GM21576 (cell line): ENCODE data around the gene RNU6-1.

Source experiments
- ATAC-seq: cut with Tn5 transposase; IDR thresholded peaks from one replicate; pipeline ENCODE4 v1.9.1; 2021; ENCODE audit warnings: mild to moderate bottlenecking, moderate library complexity; ENCODE audit not compliant: unreplicated experiment

RNU6-1 gene

DNA sequence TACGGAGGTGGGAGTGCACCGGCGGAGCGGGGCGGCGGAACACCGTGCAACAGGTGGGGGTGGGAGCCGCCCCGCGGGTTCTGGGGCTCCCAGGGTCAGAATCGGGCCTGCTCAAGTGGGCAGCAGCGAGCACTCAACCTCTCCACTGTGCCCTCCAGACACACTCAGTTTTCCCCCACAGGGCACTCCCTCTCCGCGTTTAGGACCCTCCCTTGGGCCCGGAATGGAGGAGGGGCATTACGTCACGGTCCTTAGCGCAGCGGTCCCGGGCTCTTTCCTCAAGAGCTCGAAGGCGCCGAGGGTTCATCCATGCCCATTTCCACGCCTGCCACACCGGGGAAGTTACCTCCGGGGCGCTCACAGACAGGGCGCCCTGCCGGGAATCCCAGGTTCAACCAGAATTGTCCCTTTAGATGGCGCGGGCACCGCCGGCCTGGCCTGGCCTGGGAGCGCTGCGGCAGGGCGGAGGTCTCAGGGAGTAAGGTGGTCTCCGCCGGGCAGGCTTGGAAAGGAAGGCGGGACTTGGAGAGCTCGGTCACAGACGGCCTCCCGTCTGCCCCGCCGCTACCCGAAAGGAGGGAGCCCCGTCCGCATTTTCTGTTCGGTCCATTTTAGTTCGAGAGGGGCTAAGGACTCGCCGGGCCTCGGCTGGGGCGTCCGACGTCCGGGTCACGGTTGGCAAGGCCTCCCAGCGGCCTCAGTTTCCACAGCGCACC, 5.1 kb downstream of the RNU6-1 start:
- no peak for ATAC-seq

DNA sequence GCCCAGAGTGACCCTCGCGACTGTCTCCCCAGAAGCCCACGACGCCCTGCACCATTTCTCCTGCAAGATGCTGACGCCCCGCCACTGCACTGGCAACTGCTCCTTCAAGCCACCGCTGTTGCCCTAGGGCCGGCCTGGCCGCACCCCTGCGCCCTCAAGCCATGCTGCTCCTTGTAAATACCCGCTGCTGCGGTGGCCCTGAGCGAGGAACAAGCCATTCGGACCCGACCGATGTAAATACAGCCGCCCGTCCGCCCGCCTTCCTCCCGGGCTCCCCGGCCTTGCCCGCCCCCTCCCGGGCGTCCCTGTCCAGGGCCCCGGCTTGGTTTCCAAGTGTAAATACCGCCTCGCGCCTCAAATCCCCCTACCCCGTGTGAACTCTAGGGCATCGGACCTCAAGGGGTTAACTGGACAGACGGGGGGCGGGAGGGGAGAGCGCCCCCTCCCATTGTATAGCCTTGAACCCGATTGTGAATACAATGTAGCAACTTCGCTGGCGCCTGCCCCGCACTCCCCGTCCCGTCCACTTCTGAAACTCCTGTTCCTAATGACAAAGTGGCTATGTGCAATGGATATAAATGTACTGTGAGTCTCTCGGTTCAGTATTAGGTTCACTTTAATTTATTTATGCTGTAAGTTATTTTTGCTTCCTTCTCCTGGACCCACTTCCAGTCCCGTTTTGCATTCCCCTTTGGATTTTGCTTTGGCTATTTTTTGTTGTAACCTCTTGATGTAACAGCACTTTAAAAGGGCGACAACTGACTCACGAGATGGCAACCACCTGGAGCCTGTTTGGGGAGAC, 5.9 kb downstream of the RNU6-1 start:
- ATAC-seq, result no peak

- no peak for ATAC-seq
Measured at GRCh38 chr15:67832897-67833709, 6.7 kb downstream of the RNU6-1 start.

DNA sequence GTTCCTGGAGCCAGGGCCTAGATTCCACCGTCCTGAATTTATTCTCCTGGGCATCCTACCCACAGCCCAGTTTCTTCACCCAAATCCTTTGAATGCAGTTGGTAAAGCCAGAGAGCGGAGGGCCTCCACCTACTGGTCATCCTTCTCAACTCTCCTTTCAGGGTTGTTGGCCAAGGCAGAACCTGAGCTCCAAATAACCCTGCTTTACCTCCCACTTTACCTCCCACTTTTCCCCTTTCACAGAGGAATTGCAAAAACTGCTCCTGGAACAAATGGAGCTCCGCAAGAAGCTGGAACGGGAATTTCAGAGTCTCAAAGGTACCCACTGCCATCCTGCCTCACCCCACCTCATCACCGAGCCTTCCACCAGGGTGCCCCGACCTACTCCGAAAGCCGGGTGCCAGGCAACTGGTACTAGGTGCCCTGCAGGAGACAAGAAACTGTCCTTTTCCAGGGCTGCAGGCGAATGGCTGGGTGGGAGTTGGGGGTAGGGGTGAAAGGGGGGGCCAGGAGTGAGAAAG, 7.8 kb downstream of the RNU6-1 start:
- ATAC-seq, result no peak

GRCh38 chr15:67831363-67831762, 8.5 kb downstream of the RNU6-1 start:
- ATAC-seq, result no peak

DNA sequence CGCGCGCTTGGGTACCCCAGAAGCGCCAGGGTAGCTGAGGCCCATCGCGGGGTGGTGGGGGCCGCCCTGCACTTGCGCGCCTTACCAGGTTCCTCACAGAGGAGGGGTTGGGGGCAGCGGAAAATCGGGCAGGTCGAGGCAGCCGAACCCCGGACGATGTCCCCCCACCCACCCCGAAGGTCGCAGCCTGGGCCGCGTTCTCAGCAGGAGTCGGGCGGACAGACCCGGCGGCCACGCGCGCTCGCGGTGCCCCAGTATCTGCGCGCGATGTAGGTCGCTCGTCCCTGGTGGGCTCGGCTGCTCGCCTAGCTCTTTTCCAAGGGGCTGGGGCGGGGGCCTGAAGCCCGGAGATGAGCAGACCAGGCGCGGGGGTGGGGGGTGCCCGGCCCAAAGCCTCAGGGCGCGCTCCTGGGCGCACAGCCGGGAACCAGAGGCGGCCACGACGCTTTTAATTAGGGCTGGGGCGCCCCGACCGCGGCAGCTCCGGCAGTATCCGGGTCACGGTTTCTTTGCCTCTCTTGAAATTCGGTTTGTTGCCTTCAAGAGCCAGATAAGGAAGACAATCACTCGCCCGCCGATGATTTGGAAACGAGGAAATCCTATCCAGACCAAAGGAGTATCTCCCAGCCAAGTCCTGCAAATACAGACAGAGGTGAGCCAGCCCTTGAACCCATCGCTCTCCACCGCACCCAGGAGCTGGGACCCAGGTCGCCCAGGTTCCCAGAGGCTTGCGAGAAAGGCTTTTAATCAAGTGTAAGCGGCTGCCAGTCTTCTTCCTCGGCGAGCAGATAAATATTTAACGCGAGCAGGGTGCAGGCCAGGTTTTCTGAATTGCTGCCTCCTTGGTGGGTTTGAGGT, 10.0 kb downstream of the RNU6-1 start:
- ATAC-seq, result no peak

DNA sequence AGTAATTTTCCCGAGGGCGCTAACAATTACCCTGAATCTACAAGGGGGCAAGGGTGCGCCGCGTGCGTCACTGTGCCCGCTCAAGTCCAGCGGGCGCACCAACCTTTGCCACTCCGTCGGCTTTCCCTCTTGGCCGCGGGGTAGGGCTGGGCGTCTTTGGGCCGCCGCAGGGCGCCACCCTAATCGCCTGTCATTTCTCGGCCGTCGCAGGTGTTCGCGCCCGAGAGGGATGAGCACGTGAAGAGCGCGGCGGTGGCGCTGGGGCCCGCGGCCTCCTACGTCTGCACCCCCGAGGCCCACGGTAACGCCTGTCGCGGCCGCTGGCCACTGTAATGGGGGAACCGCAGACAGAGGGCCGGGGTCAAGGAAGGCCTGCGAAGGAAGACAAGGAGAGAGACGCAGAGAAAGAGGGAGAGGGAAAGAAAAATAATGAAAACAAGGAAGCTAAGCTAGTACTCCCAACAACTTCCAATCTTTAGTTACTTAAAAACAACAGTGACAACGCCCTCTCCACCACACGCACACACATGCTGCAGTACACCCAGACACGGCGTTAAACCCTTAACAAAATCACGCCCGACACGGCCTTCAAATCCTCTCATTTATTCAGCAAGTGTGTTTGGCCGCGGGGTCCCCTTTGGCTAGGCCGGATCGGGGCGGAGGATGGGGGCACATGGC, 10.7 kb downstream of the RNU6-1 start:
- no peak for ATAC-seq

- no peak for ATAC-seq
Measured at GRCh38 chr15:67828278-67828968, 11.4 kb downstream of the RNU6-1 start.

DNA sequence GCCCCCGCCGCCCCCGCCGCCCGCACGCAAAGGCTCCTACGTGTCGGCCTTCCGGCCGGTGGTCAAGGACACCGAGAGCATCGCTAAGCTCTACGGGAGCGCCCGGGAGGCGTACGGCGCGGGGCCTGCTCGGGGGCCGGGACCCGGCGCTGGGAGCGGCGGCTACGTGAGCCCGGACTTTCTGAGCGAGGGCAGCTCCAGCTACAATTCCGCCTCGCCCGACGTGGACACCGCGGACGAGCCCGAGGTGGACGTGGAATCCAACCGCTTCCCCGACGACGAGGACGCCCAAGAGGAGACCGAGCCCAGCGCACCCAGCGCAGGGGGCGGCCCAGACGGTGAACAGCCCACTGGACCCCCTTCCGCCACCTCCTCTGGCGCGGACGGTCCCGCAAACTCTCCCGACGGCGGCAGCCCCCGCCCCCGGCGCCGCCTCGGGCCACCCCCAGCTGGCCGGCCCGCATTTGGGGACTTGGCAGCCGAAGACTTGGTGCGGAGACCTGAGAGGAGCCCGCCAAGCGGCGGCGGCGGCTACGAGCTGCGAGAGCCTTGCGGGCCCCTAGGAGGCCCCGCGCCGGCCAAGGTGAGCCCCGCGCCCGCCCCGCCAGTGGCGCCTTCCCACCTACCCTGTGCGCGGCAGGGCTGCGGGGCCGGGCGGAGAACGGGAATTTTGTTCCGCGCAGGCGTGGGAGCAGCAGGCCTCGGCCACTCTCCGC, 12.1 kb downstream of the RNU6-1 start:
- ATAC-seq, result no peak

DNA sequence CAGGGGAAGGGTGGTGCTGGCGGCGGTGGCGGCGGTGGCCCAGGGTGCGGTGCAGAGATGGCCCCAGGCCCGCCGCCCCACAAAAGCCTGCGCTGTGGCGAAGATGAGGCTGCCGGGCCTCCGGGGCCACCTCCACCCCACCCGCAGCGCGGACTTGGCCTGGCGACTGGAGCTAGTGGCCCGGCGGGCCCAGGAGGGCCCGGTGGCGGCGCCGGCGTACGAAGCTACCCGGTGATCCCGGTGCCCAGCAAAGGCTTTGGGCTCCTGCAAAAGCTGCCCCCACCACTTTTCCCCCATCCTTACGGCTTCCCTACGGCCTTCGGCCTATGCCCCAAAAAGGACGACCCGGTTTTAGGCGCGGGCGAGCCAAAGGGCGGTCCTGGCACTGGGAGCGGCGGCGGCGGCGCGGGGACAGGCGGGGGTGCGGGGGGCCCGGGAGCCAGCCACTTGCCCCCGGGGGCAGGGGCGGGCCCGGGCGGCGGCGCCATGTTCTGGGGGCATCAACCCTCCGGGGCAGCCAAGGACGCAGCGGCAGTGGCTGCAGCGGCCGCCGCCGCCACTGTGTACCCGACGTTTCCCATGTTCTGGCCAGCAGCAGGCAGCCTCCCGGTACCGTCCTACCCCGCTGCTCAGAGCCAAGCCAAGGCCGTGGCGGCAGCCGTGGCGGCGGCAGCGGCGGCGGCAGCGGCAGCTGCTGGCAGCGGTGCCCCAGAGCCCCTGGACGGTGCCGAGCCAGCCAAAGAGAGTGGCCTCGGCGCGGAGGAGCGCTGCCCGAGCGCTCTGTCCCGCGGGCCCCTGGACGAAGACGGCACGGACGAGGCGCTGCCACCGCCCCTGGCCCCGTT, 12.9 kb downstream of the RNU6-1 start:
- no peak for ATAC-seq

DNA sequence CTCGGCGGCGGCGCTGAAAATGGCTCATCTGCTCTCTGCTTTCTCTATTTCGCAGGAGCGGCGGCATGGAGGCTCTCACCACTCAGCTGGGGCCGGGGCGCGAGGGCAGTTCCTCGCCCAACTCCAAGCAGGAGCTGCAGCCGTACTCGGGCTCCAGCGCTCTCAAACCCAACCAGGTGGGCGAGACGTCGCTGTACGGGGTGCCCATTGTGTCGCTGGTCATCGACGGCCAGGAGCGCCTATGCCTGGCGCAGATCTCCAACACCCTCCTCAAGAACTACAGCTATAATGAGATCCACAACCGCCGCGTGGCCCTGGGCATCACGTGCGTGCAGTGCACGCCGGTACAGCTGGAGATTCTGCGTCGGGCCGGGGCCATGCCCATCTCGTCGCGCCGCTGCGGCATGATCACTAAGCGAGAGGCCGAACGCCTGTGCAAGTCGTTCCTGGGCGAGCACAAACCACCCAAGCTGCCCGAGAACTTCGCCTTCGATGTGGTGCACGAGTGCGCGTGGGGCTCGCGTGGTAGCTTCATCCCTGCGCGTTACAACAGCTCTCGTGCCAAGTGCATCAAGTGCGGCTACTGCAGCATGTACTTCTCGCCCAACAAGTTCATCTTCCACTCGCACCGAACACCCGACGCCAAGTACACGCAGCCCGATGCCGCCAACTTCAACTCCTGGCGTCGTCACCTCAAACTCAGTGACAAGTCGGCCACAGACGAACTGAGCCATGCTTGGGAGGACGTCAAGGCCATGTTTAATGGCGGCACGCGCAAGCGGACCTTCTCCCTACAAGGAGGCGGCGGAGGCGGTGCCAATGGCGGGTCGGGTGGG, 13.7 kb downstream of the RNU6-1 start:
- no peak for ATAC-seq

- no peak for ATAC-seq
Measured at GRCh38 chr15:67824976-67825880, 14.6 kb downstream of the RNU6-1 start, which contains the start of gene SKOR1. SKOR1 (plus strand) TSS chr15:67825509; CDS start chr15:67825603, 94 bp downstream.

- ATAC-seq, result no peak
Measured at GRCh38 chr15:67824197-67824968, 15.5 kb downstream of the RNU6-1 start.

- ATAC-seq, result no peak
Measured at GRCh38 chr15:67823314-67824196, 16.3 kb downstream of the RNU6-1 start.
